Measurements from ENCODE around the gene MEGF8. TPM values are rescaled to one million over a fixed set of nuclear protein-coding genes. Genes with fewer than 3 reads are reported as not detected.

Gene MEGF8
- total and polyA plus RNA-seq, 9 of the 15 experiments (the other 6 are each of a cell fraction or from before 2014, with no cell fraction given): 0.28 to 13.1 (median 3.0) TPM

- Histone ChIP-seq H3K4me3 (no peak overlapping the region), H3K27ac (ENCODE audit: extremely low read depth, low read depth, low read length) (no peak overlapping the region), H2AFZ (ENCODE audit: low read depth, low read length) (no peak overlapping the region), H3K9me1 (ENCODE audit: control insufficient read depth, insufficient read depth, low read length) (no peaks in the 10 kb centered on the region), H3K9me3 (replicated peaks; ENCODE audit: control insufficient read depth, insufficient read depth, low read depth, low read length) (no peaks in the 10 kb centered on the region), H3K4me2 (ENCODE audit: insufficient read depth, low read length) (no peak overlapping the region), H3K9ac (ENCODE audit: insufficient read depth in 1 of 2, low read depth in 2 of 2, low read length in 2 of 2) (no peak overlapping the region; a peak in 1 of 4 replicates), H4K20me1 (replicated peaks; ENCODE audit: control insufficient read depth, insufficient read depth, low read length) (no peaks in the 10 kb centered on the region), H3K79me2 (ENCODE audit: control insufficient read depth, insufficient read depth, low read length) (no peaks in the 10 kb centered on the region), H3K27me3 (ENCODE audit: control insufficient read depth in 2 of 2, insufficient read depth in 2 of 2, low read length in 2 of 2) (no peaks in the 10 kb centered on the region), H3K4me1 (replicated peaks in 1 of 2; ENCODE audit: control insufficient read depth in 2 of 2, insufficient read depth in 2 of 2, low read length in 2 of 2) (peaks cover 0 to 8% of the 10 kb centered on the region in 2 experiments; a peak in 1 of 5 replicates), H3K36me3 (ENCODE audit: control insufficient read depth, insufficient read depth, low read length) (peaks cover 8% of the 10 kb centered on the region; the same call in 1 of the 3 replicates)
- FAIRE-seq (no peak), ATAC-seq (no peak), DNase-seq (ENCODE audit: extremely low read depth in 1 of 4, low spot score in 3 of 4) (no peak)
- BruUV-seq (replicated peaks): no TSS peak
- in situ Hi-C loops (cut with MboI) (no loop called here), intact Hi-C loops (cut with micrococcal nuclease) (no loop called here)
- ChIA-PET POLR2A (no interaction called here), CTCF (ENCODE audit: low intra/inter-chr PET ratio) (no interaction called here)
- 84% methylated on average over 14 of the region's 18 CpGs for WGBS (ENCODE audit: insufficient coverage, low coverage, missing lambda C conversion rate)
- no peak for TF ChIP-seq ZNF124 (CRISPR knock-in tag; IDR thresholded peaks at IDR 0.05)
- TF ChIP-seq NR0B1 (IDR thresholded peaks at IDR 0.05; ENCODE audit: partially characterized antibody): no peak
- TF ChIP-seq ZNF586 (CRISPR knock-in tag; conservative IDR thresholded peaks at IDR 0.05): no peak
- no peak for TF ChIP-seq OTX1 (CRISPR knock-in tag; IDR thresholded peaks at IDR 0.05)
- TF ChIP-seq BCL6 (CRISPR knock-in tag; IDR thresholded peaks at IDR 0.05): no peak
- TF ChIP-seq SMARCA4 (IDR thresholded peaks at IDR 0.05): no peak
- no peak for TF ChIP-seq ZZZ3 (IDR thresholded peaks at IDR 0.05)
- TF ChIP-seq PHB (CRISPR knock-in tag; IDR thresholded peaks at IDR 0.05): no peak
- no peak for TF ChIP-seq POLR3G (IDR thresholded peaks at IDR 0.05; ENCODE audit: extremely low read depth, insufficient read length, insufficient replicate concordance)
- no peak for TF ChIP-seq NFXL1 (CRISPR knock-in tag; IDR thresholded peaks at IDR 0.05)
- TF ChIP-seq CHD7 (IDR thresholded peaks at IDR 0.05; ENCODE audit: low read depth, low read length): no peak
Measured at GRCh38 chr19:42344336-42344893, 19.0 kb downstream of the MEGF8 start.

Data from K562 (cell line).